Nephron progenitor cell (in vitro differentiated cells): ENCODE results near the gene CCDC85C.
A peak's percentile ranks its signal among the peaks of the same experiment; 100 is the strongest.

Experiments
- DNase-seq: peaks from one replicate; pipeline ENCODE4 v3.0.0; 2021
- H3K27ac Mint-ChIP-seq: 2 replicates; pipeline ENCODE4 v1.8.0; 2021; ENCODE audit warnings: mild to moderate bottlenecking, moderate library complexity, mixed read lengths
- H3K27me3 Mint-ChIP-seq: 2 replicates; pipeline ENCODE4 v1.8.0; 2021; ENCODE audit warnings: mild to moderate bottlenecking, low read depth, mixed read lengths; ENCODE audit not compliant: poor library complexity
- H3K36me3 Mint-ChIP-seq: 2 replicates; pipeline ENCODE4 v1.8.0; 2021; ENCODE audit warnings: low read depth, mixed read lengths
- H3K4me1 Mint-ChIP-seq: 2 replicates; pipeline ENCODE4 v1.8.0; 2021; ENCODE audit warnings: mixed read lengths
- H3K4me3 Mint-ChIP-seq: 2 replicates; pipeline ENCODE4 v1.8.0; 2021; ENCODE audit warnings: mild to moderate bottlenecking, moderate library complexity, mixed read lengths
- H3K9me3 Mint-ChIP-seq: 2 replicates; pipeline ENCODE4 v1.8.0; 2021; ENCODE audit warnings: mild to moderate bottlenecking, moderate library complexity, mixed read lengths
- CTCF ChIP-seq: fragments of 200-600 bp; sonication (generic); IDR thresholded peaks from 2 replicates; pipeline ENCODE4 v1.5.0; 2021; ENCODE audit warnings: antibody characterized with exemption

CCDC85C gene

GRCh38 chr14:99552021-99552553, 51.9 kb downstream of the CCDC85C start:
- H3K27me3 Mint-ChIP-seq, result peaks cover 3% of the 10 kb centered on the region

GRCh38 chr14:99551034-99551922, 52.7 kb downstream of the CCDC85C start:
- no peak for DNase-seq
- Mint-ChIP-seq H3K27ac (peak overlapping the region; percentile 27), H3K36me3 (no peaks in the 10 kb centered on the region), H3K4me1 (peaks cover 61% of the 10 kb centered on the region), H3K9me3 (no peaks in the 10 kb centered on the region), H3K27me3 (peaks cover 3% of the 10 kb centered on the region), H3K4me3 (no peak overlapping the region)
- TF ChIP-seq CTCF, result no peak

More at GRCh38 chr14:99552021-99552553, 51.9 kb downstream of the CCDC85C start:
- no peaks in the 10 kb centered on the region for H3K36me3 Mint-ChIP-seq
- no peak overlapping the region for H3K4me3 Mint-ChIP-seq
- no peak overlapping the region for H3K27ac Mint-ChIP-seq
- H3K9me3 Mint-ChIP-seq, result no peaks in the 10 kb centered on the region
- no peak for DNase-seq
- H3K4me1 Mint-ChIP-seq, result peaks cover 59% of the 10 kb centered on the region
- TF ChIP-seq CTCF, result no peak

- Mint-ChIP-seq H3K36me3 (no peaks in the 10 kb centered on the region), H3K9me3 (no peaks in the 10 kb centered on the region), H3K4me1 (peaks cover 64% of the 10 kb centered on the region), H3K27me3 (peaks cover 3% of the 10 kb centered on the region), H3K4me3 (no peak overlapping the region), H3K27ac (peak overlapping the region; percentile 27)
- no peak for TF ChIP-seq CTCF
- DNase-seq, result no peak
Measured at GRCh38 chr14:99550387-99550992, 53.5 kb downstream of the CCDC85C start.

GRCh38 chr14:99549684-99550083, 54.3 kb downstream of the CCDC85C start:
- H3K36me3 Mint-ChIP-seq, result no peaks in the 10 kb centered on the region
- peaks cover 69% of the 10 kb centered on the region for H3K4me1 Mint-ChIP-seq
- peak overlapping the region; percentile 80 for H3K27ac Mint-ChIP-seq
- DNase-seq, result no peak
- no peak overlapping the region for H3K4me3 Mint-ChIP-seq
- no peaks in the 10 kb centered on the region for H3K9me3 Mint-ChIP-seq
- no peak for TF ChIP-seq CTCF
- peaks cover 5% of the 10 kb centered on the region for H3K27me3 Mint-ChIP-seq

GRCh38 chr14:99548871-99549515, 55.0 kb downstream of the CCDC85C start:
- H3K27me3 Mint-ChIP-seq, result peaks cover 6% of the 10 kb centered on the region
- no peak for DNase-seq
- H3K4me3 Mint-ChIP-seq, result no peak overlapping the region
- no peaks in the 10 kb centered on the region for H3K9me3 Mint-ChIP-seq
- no peak for TF ChIP-seq CTCF
- peaks cover 73% of the 10 kb centered on the region for H3K4me1 Mint-ChIP-seq
- H3K27ac Mint-ChIP-seq, result no peak overlapping the region
- no peaks in the 10 kb centered on the region for H3K36me3 Mint-ChIP-seq
